HG03108 (cell line): Measurements from ENCODE around the gene BMPR1B.

Source experiments
- ATAC-seq: cut with Tn5 transposase; IDR thresholded peaks from one replicate; pipeline ENCODE4 v1.9.1; 2021; ENCODE audit warnings: moderate library complexity; ENCODE audit not compliant: unreplicated experiment

The BMPR1B gene

DNA sequence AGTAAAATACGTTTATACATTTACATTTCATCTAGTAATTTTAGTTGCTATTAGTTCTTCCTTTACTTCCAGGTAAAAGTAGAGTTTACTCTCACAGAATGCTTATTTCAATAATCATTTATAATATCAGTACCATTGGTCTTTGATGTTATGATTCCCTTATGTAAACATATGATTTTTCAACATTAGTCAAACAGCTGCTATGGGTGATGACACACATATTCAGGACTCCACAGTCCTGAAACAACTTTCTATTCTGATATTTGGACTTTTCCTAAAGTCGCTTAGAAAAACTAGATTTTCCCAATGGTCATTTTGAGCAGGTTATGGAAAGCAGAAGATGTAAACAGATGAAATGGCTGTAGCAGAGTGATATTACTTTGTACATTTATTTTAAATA is 421.2 kb downstream of the BMPR1B start:
- no peak for ATAC-seq

DNA sequence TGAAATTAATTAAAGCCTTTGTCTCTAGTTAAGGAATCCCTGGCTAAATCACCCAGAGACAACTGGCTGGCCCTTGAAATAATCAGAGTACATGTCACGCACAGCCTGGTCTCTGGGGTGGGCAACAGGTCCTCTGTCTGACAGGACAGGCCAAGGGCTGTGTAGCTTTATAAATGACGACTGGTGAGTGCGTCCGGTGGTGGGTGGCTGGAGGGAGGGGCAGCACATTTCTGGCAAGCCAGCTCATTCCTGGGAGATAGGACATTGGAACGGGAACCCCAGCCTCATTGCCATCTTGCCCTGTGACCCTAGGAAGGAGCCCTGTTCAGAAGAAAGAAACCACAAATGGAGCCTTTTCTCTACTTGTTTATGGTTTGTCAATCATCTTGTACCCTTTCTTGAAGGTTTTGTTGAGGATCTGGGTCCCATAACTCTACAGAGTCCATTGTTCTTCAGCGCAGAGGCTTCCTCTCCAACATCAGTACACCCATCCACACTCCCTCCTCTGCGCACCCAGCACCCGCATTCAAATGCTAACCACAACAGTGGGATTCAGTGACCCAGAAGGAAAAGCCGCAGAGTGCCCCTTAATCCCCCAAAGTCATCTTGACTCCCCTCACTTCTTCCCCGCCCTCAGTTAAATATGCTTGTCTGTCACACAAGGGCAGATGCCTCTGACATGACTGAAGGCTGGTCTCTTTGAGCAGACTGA is 422.9 kb downstream of the BMPR1B start:
- ATAC-seq: no peak

DNA sequence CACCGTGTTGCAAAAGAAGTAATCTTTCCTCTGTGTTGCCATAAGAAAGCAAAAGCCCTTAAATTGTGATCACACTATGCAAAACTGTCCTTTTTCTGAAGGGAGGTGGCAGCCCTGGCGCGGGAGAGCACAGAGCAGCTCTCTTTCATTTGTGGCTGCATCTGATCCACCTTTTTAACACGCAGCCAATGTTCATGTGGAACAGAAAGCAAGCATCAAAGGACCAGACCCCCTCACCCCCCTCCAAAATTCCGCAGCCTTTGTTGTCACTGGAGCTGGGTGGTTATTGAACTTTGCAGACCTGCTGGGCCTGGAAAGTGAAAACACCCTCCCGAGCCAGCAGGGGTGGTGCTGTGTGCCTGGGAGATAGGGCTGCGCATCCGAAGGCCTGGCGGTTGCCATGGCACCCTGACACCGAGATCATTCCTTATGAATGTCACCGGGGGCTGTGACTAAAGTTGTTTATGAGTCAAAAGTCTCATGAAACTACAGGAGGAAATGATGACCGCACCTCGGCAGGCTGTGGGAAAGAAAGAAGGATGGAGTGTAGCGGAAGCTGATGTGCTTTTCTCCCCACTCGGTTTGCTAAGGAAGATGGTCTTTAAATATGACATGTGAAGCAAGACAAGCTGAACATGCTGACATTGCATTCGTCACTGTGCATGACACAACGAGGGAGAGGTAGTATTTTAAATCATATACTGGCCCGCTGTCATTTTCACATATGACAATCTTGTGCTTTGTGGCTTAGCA is 423.7 kb downstream of the BMPR1B start:
- ATAC-seq: no peak

DNA sequence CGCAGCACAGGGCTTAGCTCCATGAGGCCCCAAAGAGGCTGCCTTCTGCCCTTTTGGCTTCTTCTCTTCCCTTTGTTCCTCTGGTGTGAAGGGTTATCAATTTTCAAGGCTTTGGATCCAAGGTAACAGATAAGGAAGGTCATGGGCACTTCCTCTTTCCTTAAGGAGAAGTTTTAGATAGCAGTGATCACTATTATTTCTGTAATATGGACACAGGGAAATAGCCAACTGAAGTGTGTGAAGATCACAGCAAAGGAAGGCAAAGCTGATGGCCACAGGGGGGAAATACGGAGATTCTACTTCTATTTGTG is 424.2 kb downstream of the BMPR1B start:
- ATAC-seq: no peak

DNA sequence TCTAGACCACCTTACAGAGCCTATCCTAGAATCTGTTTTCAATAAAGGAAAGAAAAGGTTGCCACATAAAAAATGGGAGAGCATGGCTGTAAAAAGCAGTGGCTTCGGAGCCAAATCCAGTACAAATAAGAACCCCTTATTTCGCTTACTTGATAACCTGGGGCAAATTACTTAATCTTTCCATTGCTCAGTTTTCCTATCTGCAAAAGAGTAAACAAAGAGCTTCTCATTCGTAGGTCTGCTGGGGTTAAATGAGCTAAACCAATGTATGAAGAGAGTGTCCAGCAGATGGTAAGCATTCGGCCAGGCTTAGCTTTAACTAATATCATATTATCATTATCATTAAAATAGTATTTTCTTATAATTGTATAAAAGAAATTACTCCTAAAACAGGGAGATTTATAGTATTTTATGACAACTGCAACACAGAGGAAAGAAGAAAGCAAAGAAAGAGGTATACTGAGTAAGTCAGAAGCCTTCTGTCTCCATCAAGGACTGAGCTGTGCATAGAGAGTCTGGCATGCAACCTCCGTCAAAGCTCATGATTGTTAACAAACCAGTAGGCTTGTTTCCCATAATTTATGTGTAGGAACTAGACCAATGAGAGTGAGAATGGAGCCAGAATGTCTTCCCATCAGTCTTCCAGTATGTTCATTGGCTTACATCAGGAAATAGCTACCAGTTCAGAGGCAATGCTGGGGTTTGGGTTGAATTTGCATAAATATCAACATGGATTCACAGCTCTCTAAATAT is 426.1 kb downstream of the BMPR1B start:
- ATAC-seq: no peak

DNA sequence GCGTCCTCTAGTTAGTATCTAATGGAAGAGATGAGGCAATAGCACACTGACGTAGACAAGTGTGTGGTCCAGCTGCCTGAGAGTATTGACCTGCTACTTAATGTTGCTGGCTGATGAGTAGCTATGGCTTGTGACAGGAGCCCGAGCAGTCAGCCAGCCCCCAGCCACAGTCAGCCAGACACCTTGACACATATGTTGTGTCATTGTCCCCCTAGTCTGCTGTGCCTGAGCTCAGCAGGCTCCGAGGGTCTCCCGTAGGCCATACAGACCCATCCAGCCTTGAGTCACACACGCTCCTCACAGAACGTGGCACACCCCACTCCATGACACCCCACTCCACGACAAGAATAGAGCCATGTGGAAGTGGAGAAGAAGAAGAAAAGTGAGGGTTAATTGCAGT is 428.9 kb downstream of the BMPR1B start:
- ATAC-seq: no peak

DNA sequence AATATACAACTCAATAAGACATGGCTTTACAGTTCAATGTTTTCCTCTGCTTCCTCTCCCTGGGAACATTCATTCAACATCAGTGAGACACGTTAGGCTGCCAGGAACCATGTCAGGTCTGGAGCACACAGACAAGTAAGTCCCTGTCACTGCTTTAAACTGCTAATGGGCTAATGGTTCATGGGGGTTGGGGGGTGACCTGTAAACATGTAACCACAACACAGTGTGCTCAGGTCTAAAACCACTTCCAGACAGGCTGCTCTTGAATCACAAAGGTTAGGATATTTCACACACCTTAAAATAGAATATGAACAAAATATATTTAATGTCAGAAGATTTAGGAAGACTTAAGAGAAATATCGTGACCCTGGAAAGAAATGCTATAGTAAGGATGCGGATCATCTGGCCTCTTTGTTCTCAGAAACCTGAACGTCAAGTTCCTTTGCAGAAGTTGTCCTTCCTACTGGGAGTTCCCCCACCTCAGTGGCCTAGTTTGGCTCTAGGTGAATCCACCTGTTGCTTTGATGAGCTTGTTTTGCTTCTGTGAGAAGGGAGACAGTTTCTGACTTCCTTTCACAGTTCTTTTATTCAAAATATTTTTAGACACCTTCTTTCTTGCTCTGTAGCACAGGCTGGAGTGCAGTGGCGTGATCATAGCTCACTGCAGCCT is 431.1 kb downstream of the BMPR1B start:
- no peak for ATAC-seq

DNA sequence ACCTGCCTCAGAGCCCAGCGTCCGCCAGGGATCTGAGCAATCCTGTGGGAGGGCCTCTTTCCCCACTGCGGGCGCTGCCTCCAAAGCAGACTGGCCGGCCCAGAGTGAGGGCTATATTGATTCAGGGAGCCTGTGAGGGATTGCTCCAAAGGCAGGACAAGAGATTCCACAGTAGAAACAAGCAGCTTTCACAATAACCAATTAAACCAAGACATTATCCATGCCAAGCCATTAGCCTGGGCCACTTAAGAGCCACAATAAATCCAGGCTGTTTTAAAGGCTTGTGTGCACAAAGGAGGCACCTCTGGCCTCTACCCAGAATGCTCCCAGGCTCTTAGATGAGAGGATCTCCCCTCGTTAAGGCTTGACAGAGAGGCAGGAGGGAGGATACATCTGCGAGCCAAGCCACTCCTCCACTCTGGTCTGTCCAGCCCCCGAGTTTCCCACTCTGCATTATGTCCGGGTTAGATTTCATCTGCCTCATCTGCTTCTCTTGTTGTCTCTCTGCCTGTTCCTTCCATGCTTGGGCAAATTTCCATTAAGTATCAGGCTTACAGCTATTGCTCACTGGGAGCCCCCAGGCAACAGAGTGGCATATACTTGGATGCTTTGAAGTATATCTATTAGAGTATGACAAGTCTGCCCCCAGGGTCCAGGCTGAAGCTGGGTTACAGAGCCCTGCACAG is 433.1 kb downstream of the BMPR1B start:
- no peak for ATAC-seq

DNA sequence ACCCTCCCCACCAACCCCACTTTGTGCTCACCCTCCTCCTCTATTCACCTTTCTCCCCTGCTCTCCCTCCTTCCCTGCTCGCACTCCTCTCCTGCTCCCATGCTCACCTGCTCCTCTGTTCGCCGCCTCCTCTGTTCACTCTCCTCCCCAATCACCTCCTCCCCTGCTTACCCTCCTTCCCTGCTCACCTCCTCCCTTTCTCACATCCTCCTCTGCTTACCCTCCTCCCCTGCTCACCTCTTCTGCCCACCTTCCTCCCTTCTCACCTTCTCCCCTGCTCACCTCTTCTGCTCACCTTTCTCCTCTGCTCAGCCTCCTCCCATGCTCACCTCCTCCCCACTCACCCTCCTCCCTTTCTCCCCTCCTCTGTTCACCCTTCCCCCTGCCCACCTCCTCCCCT is 433.8 kb downstream of the BMPR1B start:
- no peak for ATAC-seq

DNA sequence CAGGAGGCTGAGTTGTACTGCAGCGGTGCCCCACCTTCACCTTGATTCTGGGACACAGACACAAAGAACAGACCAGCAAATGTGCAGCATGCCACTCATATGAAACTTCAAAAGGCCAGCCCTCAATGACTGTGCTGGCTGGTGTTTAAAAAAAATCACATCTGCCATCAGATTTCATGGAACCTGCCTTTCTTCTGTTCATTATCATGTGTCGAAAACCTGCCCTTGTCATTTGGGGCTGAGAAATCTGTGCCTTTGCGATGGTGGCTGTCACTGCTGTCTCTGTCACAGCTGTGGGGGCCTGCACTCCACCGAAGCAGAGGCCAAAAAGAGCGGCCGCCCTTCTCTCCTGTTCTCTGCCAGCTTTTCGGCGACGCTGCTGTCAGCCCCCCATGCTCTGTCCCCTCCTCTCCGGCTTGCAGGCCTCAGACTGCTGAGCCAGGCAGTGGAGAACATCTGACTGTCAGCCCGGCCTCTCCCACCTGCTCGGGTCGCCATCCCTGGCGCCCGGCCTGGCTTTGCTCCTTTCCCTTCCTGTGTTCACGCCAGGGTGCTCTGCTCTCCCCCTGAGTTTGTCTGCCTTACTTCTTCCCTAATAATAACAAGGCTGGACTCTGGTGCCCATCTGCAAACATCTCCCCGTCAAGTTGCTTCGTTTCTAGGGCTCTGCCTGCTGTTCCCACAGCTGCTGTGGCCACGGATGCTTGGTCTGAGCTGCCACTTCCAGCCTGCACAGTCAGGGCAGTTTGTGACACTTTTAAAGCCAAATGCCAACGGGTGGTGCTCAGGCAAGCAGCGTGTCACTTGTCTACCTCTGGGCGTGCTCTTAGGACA is 435.9 kb downstream of the BMPR1B start:
- ATAC-seq: no peak

DNA sequence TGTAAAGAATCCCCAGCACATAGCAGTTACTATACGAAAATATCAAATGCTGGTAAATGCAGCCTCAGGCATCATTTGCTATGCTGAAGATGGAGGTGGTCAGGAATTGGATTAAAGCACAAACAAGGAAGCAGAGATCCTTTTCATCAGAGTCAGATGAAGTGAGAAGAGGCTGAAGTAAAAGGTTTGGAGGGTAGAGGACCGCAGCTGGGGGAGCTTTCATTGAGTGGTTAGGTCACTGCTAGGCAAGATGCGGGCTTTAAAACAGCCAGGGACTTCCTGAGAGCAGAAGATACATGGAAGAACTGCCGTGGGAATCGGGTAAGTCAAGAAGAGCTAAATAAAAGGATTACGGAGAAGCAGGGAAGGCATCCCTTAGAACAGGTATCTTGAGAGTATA is 439.6 kb downstream of the BMPR1B start:
- no peak for ATAC-seq

DNA sequence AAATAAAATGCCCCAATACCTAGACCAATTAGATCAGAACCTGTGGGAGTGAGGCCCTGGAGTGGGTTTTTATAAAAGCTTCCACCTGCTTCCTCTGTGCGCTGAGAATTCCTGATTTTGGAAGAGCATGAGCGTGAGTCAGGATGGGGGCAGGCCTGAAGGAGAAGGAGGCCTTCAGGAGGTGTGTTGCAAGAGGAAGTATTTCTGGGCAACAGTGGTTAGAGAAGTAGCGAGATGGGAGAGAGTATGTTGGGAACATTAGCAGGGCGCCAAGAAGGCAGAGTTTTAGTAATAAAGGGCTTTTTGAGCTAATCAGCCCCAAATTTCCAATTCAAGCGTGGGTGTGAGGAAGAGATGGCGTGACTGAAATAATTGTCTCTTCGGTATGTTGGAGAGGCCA is 441.2 kb downstream of the BMPR1B start:
- no peak for ATAC-seq

DNA sequence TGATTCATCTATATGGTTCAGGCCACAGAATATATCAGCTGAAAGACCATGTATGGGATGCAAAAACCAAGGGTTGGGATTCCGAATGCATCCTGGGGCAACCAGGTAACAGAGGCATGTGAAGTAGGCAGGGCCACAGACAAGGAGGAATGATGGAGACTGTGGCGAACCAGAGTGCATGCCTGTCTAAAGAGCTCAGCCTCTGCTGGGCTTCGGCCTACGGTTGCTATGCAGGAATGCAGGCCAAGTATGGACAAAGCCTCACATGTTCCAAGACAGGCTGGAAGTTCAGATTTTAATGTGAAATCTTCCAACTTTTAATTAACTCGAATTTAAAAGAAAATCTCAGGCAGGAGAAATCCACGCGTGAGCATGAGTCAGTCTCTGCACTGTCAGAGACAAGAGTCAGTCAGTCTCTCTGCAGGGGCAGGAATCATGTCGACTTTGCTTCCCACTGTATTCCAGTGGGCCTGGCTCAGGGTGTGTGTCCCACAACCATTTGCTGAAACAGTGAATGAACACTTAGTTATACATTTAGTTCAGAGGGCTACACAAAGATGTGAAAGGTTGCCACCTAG is 446.6 kb downstream of the BMPR1B start:
- ATAC-seq: no peak

DNA sequence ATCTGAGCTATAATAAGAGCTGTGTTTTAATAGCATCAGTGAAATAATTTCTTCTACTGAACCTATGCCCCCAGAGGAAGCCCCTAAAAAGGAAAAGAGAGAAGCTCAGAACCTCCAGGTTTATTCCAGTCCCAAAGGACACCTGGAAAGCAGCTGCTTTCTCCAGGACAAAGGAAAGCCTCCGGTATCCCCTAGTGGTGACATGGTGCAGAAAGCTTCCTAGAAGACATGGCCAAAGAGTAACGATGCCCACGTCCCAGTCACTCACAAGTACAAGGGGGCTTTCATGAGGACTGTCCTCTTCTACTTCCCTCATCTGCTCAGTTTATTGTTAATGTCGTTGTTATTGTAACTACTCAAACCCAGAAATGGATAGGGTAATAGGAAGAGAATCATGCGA is 447.1 kb downstream of the BMPR1B start:
- ATAC-seq: no peak
